GM21737 (cell line): Measurements from ENCODE around the gene RAD21L1.
"Not testable (repeated sequence)": the region's sequence is repeated elsewhere in the genome, so short reads cannot be mapped to it uniquely, and the experiment has no call there.

Source experiments
- ATAC-seq: cut with Tn5 transposase; IDR thresholded peaks from one replicate; pipeline ENCODE4 v1.9.1; 2021; ENCODE audit warnings: mild to moderate bottlenecking, moderate library complexity; ENCODE audit not compliant: unreplicated experiment

Gene RAD21L1

GRCh38 chr20:1224205-1224890, 1.5 kb upstream of the RAD21L1 start:
- ATAC-seq: no peak

- no peak for ATAC-seq
Observed at GRCh38 chr20:1225263-1225782, 521 bp upstream of the RAD21L1 start.

GRCh38 chr20:1229541-1229940, 3.7 kb downstream of the RAD21L1 start:
- ATAC-seq: no peak

- no peak for ATAC-seq
Observed at GRCh38 chr20:1232286-1233111, 6.7 kb downstream of the RAD21L1 start.

GRCh38 chr20:1240549-1240948, 14.7 kb downstream of the RAD21L1 start:
- no peak for ATAC-seq

GRCh38 chr20:1241456-1241855, 15.6 kb downstream of the RAD21L1 start:
- ATAC-seq: no peak

GRCh38 chr20:1242099-1242498, 16.3 kb downstream of the RAD21L1 start:
- no peak for ATAC-seq

- ATAC-seq: no peak
Observed at GRCh38 chr20:1242530-1242929, 16.7 kb downstream of the RAD21L1 start.

- no peak for ATAC-seq
Observed at GRCh38 chr20:1245578-1245977, 19.7 kb downstream of the RAD21L1 start.

- no peak for ATAC-seq
Observed at GRCh38 chr20:1247689-1248088, 21.8 kb downstream of the RAD21L1 start.

- ATAC-seq: not testable (repeated sequence)
Observed at GRCh38 chr20:1250282-1250681, 24.4 kb downstream of the RAD21L1 start.

- ATAC-seq: no peak
Observed at GRCh38 chr20:1252416-1252815, 26.6 kb downstream of the RAD21L1 start.

- no peak for ATAC-seq
Observed at GRCh38 chr20:1254254-1254653, 28.4 kb downstream of the RAD21L1 start.

GRCh38 chr20:1255675-1256074, 29.8 kb downstream of the RAD21L1 start:
- ATAC-seq: no peak

- ATAC-seq: no peak
Observed at GRCh38 chr20:1263853-1264252, 38.0 kb downstream of the RAD21L1 start.

- ATAC-seq: no peak
Observed at GRCh38 chr20:1264727-1265126, 38.9 kb downstream of the RAD21L1 start.

- ATAC-seq: no peak
Observed at GRCh38 chr20:1265226-1265915, 39.5 kb downstream of the RAD21L1 start.

- ATAC-seq: no peak
Observed at GRCh38 chr20:1265916-1266166, 40.0 kb downstream of the RAD21L1 start.

GRCh38 chr20:1266167-1266973, 40.5 kb downstream of the RAD21L1 start, which contains the start of gene SNPH:
Gene SNPH, plus strand, starts transcription at chr20:1266294. Its CDS starts 29,946 bp downstream, at chr20:1296240.
- ATAC-seq: no peak

GRCh38 chr20:1267161-1267560, 41.3 kb downstream of the RAD21L1 start:
- ATAC-seq: no peak
